Heart right ventricle (tissue), 16 donors: Measurements from ENCODE around the gene SH3RF3. TPM values are rescaled to one million over a fixed set of nuclear protein-coding genes. Genes with fewer than 3 reads are reported as not detected.
A peak's percentile ranks its signal among the peaks of the same experiment; 100 is the strongest.

Experiments used
- ATAC-seq, 8 donors: fragments of 200-7000 bp; cut with Tn5 transposase; one replicate each; pipeline ENCODE4 v1.9.1; 2020; ENCODE audit warnings: mild to moderate bottlenecking in 8 of 8, moderate library complexity in 8 of 8, moderate number of reproducible peaks in 1 of 8
- DNase-seq, 2 donors: peaks; one replicate each; pipeline ENCODE4 v3.0.0-alpha.2; 2020
- H3K27ac ChIP-seq, 10 donors: fragments of 200-600 bp; sonication (generic) in 2 of 10; one replicate each; pipeline versions ENCODE4 v1.5.0 to v1.8.0; 2020 to 2022; ENCODE audit warnings: mild to moderate bottlenecking in 3 of 10
- H3K27me3 ChIP-seq, 7 donors: fragments of 200-600 bp; one replicate each; pipeline ENCODE4 v1.8.0; 2021 to 2022; ENCODE audit warnings: mild to moderate bottlenecking in 2 of 7
- H3K36me3 ChIP-seq, 9 donors: fragments of 200-600 bp; sonication (generic) in 1 of 9; one replicate each; pipeline versions ENCODE4 v1.5.0 to v1.8.0; 2020 to 2022; ENCODE audit warnings: mild to moderate bottlenecking in 2 of 9
- H3K4me1 ChIP-seq, 9 donors: fragments of 200-600 bp; sonication (generic) in 1 of 9; one replicate each; pipeline versions ENCODE4 v1.5.0 to v1.8.0; 2020 to 2022; ENCODE audit warnings: mild to moderate bottlenecking in 4 of 9
- H3K4me3 ChIP-seq, 10 donors: fragments of 200-600 bp; sonication (generic) in 2 of 10; one replicate each; pipeline versions ENCODE4 v1.5.0 to v1.8.0; 2020 to 2022; ENCODE audit warnings: mild to moderate bottlenecking in 7 of 10, moderate library complexity in 2 of 10
- H3K9me3 ChIP-seq, 11 donors: fragments of 200-600 bp in 10 of 11; sonication (generic) in 2 of 11; one replicate each; pipeline versions ENCODE4 v1.5.0 to v1.8.0; 2013 to 2022; ENCODE audit warnings: mild to moderate bottlenecking in 2 of 11, control low read depth in 1 of 11, moderate library complexity in 1 of 11
- WGBS, 2 donors: extraction: QIAGEN DNeasy Blood & Tissue Kit; methylation state at CpG; one replicate each; pipeline ENCODE4 v1.1.7; 2013; ENCODE audit warnings: inconsistent platforms in 1 of 2; 5-methylcytosine and 5-hydroxymethylcytosine counted together
- intact Hi-C, 10 donors: fragments of 100-400 bp; cut with DNase I; formaldehyde crosslinking; loops; one replicate each; pipeline versions ENCODE4 v1.11.1 to v1.14.2; 2022
- polyA plus RNA-seq, 2 donors: library from polyadenylated mRNA; stranded (reverse); fragments of 200-250 nt; gene quantifications; one replicate each; pipeline ENCODE4 v1.2.3, GENCODE V29; 2013
- total RNA-seq, 10 donors: library from RNA; stranded (reverse); fragmentation: NEBNext Ultra II Directional in 3 of 10; extraction: Animal tissue kit (Norgen Biotek cat#: 25700) in 3 of 10; gene quantifications; one replicate each; pipeline versions ENCODE4 v1.2.1 to v1.2.4, GENCODE V29; 2021 to 2023
- TF ChIP-seq, protein P1 (sequence below), 9 donors: fragments of 200-600 bp; sonication (generic) in 2 of 9; IDR thresholded peaks; one replicate each; pipeline versions ENCODE4 v1.5.0 to v1.8.0; 2021 to 2022; ENCODE audit warnings: antibody characterized with exemption in 9 of 9, mild to moderate bottlenecking in 5 of 9, moderate library complexity in 1 of 9
- donor health status: Arrhythmogenic right ventricular cardiomyopathy.
- donor health status: ischemic (EF 13 %, LVEDD 7.1; RV severe dilation, severe dysfunction).
- donor health status: healthy with polysubstance abuse.
- donor health status: DM: no; HTN: yes; CAD: no.
- donor health status: DM: no; HTN: no; CAD: no.
- donor health status: ischemic (EF 25% LVEDD 6.9; RV normal size, moderate dysfunction).
- donor health status: ischemic (EF 25% LVEDD 5.7; RV mildly dilated, moderate dysfunction).
- donor health status: healthy.
- donor health status: DM: yes; HTN: yes; CAD: no.
- donor health status: Ischemic cardiomyopathy.
- donor health status: ischemic (EF 35%, LVEDD 5.7; RV mildly dilated, moderate dysfunction).
- donor health status: nonischemic (EF 11% LVEDD 7.7; RV severe dilation, severe dysfunction).
- donor health status: DM: yes; HTN: yes; CAD: no.
- donor health status: PGD.
- donor health status: ischemic (EF 29% LVEDD 5.4; RV normal size, mild dysfunction).
- donor health status: nonischemic (EF 23%, LVEDD 6.1; RV moderate dilation, normal function).

Gene SH3RF3
- total and polyA plus RNA-seq, 12 donors: 5.0 to 11.5 (median 8.6) TPM

GRCh38 chr2:109208951-109209335 lies 79.9 kb downstream of the SH3RF3 start:
- DNase-seq (no peak), ATAC-seq (no peak)
- intact Hi-C loops: loop anchor here in 2 of 10 donors (10.0 kb wide), 2 partner anchors 66 to 84 kb away; partner anchors contain the start of gene SH3RF3 (in 1 of the 2)
- Histone ChIP-seq H3K36me3 (no peaks in the 10 kb centered on the region), H3K27me3 (no peaks in the 10 kb centered on the region), H3K27ac (peak overlapping the region in 3 of 10 donors; percentile 10 to 35 (median 12)), H3K9me3 (peaks cover 0 to 9% (median 0%) of the 10 kb centered on the region in 11 donors), H3K4me3 (no peak overlapping the region), H3K4me1 (peaks cover 7 to 46% (median 36%) of the 10 kb centered on the region in 9 donors)
- TF ChIP-seq, protein P1, sequence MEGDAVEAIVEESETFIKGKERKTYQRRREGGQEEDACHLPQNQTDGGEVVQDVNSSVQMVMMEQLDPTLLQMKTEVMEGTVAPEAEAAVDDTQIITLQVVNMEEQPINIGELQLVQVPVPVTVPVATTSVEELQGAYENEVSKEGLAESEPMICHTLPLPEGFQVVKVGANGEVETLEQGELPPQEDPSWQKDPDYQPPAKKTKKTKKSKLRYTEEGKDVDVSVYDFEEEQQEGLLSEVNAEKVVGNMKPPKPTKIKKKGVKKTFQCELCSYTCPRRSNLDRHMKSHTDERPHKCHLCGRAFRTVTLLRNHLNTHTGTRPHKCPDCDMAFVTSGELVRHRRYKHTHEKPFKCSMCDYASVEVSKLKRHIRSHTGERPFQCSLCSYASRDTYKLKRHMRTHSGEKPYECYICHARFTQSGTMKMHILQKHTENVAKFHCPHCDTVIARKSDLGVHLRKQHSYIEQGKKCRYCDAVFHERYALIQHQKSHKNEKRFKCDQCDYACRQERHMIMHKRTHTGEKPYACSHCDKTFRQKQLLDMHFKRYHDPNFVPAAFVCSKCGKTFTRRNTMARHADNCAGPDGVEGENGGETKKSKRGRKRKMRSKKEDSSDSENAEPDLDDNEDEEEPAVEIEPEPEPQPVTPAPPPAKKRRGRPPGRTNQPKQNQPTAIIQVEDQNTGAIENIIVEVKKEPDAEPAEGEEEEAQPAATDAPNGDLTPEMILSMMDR (IDR thresholded peaks at IDR 0.05): no peak
- 89 to 90% methylated on average over 6 of the region's 6 CpGs for WGBS, 2 donors

DNA sequence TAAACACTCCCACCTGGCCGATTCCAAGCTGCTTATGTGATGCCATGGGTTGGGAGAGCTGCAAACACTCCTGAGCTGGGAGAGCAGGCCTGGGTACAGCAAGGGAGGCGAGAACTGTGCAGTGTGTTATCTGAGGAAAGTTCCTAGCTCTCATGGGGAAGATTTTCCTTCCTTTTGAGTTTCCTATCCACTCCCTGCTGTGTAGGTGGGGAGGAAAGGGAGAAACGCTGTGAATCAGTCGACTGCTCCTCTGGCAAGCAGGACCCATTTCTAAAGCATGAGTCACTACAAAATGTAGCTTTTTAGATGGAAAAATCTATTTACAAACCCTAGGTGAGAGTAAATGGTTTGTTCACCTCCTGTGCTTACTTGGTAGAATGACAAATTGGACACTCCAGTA lies 80.4 kb downstream of the SH3RF3 start:
- H3K4me1 ChIP-seq: peaks cover 7 to 51% (median 41%) of the 10 kb centered on the region in 9 donors
- peak in 7 of 8 donors; percentile 44 to 81 (median 54) for ATAC-seq
- no peaks in the 10 kb centered on the region for H3K36me3 ChIP-seq
- TF ChIP-seq, protein P1 (IDR thresholded peaks at IDR 0.05): no peak
- peaks cover 0 to 9% (median 0%) of the 10 kb centered on the region in 11 donors for H3K9me3 ChIP-seq
- no peaks in the 10 kb centered on the region for H3K27me3 ChIP-seq
- DNase-seq: no peak
- peak overlapping the region in 4 of 10 donors; percentile 1 to 35 (median 14) for H3K27ac ChIP-seq
- 52 to 64% methylated on average over 4 of the region's 4 CpGs for WGBS, 2 donors
- no peak overlapping the region for H3K4me3 ChIP-seq
- intact Hi-C loops: loop anchor here in 2 of 10 donors (10.0 kb wide), 2 partner anchors 65 to 85 kb away; partner anchors contain the start of gene SH3RF3 (in 1 of the 2)

GRCh38 chr2:109209941-109210340 lies 80.9 kb downstream of the SH3RF3 start:
- no peak for ATAC-seq

DNA sequence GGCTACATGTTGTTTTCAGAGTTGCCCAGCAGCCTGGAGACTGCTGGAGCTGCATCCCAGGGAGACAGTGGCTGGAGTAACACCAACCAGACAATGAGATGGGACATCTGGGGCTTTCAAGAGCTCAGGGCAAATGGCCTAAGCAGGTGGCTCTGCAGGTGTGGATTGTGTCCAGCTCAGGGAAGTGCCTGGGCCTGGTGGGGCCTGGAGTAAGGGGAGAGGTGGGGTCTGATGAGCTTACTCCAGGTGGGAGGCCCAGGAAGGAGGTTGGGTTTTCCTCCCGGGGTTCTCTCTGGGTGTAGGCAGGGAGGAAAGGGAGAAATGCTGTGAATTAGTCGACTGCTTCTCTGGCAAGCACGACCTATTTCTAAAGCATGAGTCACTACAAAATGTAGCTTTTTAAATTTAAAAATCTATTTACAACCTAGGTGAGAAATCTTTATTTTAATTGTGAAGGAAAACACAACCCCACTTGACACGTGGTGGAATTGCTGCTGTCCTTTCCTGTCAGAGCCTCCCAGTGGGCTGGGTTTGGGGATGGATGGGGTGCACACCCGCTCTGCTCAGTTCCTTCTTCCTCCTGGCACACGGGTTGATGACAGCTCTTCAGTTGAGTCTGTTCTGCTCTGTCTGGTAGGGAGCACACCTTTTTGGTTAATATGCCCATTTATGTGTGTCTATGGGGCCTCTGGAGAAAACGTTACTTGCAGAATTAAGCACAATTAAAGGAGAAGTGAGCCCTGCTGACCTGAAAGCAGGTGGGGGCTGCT lies 81.6 kb downstream of the SH3RF3 start:
- intact Hi-C loops: loop anchor here in 1 of 10 donors (10.0 kb wide), 1 partner anchor 76 kb away; no protein-coding TSS in a partner anchor
- peak overlapping the region in 1 of 10 donors; percentile 37 for H3K27ac ChIP-seq
- H3K4me3 ChIP-seq: no peak overlapping the region
- DNase-seq: no peak
- TF ChIP-seq, protein P1 (IDR thresholded peaks at IDR 0.05): no peak
- no peaks in the 10 kb centered on the region for H3K36me3 ChIP-seq
- H3K27me3 ChIP-seq: peaks cover 0 to 4% (median 0%) of the 10 kb centered on the region in 7 donors
- peaks cover 0 to 9% (median 0%) of the 10 kb centered on the region in 11 donors for H3K9me3 ChIP-seq
- ATAC-seq: no peak
- 56 to 63% methylated on average over 7 of the region's 7 CpGs for WGBS, 2 donors
- H3K4me1 ChIP-seq: peaks cover 7 to 59% (median 43%) of the 10 kb centered on the region in 9 donors

More at GRCh38 chr2:109209941-109210340, 80.9 kb downstream of the SH3RF3 start:
- H3K27ac ChIP-seq: peak overlapping the region in 4 of 10 donors; percentile 1 to 37 (median 26)
- DNase-seq: no peak
- TF ChIP-seq, protein P1 (IDR thresholded peaks at IDR 0.05): no peak
- H3K4me1 ChIP-seq: peaks cover 7 to 55% (median 43%) of the 10 kb centered on the region in 9 donors
- H3K36me3 ChIP-seq: no peaks in the 10 kb centered on the region
- H3K9me3 ChIP-seq: peaks cover 0 to 9% (median 0%) of the 10 kb centered on the region in 11 donors
- intact Hi-C loops: loop anchor here in 3 of 10 donors (10.0 kb wide), 3 partner anchors 65 to 85 kb away; partner anchors contain the start of gene SH3RF3 (in 1 of the 3)
- WGBS, 2 donors: 82 to 89% methylated on average over 7 of the region's 7 CpGs
- H3K4me3 ChIP-seq: no peak overlapping the region
- no peaks in the 10 kb centered on the region for H3K27me3 ChIP-seq
